NCI-H1048 (cell line): Measurements from ENCODE around the gene TNFSF15.

ENCODE experiments used
- DNase-seq: peaks from one replicate; lab custom pipeline; 2025; lab: John Stamatoyannopoulos, UW

Gene TNFSF15

DNA sequence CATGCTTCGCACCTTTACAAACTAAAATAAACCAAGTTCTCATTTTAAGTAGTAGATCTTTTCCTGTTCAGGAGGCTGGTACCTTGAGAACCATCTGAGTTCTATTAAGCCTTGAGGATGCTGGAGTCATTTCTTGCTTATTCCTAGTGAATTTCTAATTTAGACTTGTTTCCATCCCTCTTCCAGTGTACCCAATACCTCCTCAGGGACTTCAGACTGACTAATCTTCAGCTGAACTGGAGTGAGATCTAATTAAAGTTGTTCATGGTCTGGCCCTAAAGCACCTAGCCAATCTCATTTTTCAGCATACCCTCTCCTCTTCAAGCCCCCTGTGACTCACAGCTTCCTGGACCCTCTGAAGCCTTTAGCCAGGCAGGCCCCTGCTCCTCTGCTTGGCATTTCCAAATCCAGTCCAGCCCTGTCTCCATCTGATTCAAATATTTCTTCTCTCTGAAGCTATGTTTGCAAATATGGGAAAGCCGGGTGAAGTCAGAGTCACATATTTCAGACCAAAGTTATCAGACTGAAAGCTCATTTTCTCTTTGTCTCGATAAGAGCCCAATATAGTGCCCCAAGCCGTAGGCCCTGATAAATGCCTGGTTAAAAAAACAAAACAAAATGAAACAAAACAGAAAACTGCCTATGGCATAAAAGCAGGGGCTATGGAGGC, 19.4 kb upstream of the TNFSF15 start:
- no peak for DNase-seq

DNA sequence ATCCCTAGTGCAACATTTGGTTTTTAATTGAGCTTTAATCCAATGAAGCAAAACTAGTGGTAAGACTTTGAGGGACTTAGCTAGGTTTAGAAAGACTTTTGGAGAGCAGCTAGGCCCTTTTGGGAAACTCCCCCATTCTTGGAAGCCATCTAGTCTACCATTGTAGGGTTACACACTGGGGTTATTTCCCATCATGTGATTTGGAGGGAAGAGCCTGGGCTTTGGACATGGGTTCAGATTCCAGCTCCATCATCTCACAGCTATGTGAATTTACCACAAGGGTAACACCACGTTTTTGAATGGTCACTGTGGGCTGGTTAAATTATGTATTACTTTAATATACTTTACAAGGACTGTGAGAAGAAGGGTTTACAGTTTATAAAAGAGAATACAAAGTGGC, 18.3 kb upstream of the TNFSF15 start:
- no peak for DNase-seq

DNA sequence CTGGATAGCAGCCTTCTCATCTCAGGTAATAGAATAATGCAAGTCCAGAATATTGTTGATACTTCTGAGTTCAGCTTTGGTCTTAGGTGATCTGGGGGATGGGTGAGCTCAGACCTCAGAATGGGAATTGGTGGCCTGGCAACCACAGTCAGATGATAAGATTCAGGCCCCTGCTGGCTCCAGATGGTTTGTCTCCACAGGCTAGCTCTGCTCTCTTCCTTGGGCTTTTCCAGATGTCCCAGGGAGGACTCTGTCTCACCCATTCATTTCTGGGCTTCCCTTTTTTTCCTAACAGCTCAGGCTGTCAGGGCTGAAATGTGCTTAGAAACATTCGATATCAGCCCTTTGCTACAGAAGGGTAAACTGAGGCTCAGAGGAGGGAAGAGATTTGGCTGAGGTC, 17.6 kb upstream of the TNFSF15 start:
- DNase-seq, result no peak

DNA sequence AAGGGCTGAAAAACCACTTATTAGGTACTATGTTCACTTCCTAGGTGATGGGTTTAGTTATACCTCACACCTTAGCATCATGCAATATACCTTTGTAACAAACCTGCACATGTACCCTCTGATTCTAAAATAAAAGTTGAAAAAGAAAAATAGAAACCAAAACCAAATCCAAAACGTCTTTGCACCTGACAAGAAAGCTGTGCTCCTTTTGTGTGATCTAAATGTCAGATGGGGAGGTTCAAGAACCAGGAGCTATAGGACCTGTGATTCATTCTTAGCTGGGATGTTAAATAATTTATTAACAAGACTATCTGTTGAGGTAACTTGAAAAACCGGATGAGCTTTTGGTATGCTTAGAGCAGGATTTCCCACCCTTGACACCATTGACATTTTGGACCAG, 16.9 kb upstream of the TNFSF15 start:
- DNase-seq, result no peak

DNA sequence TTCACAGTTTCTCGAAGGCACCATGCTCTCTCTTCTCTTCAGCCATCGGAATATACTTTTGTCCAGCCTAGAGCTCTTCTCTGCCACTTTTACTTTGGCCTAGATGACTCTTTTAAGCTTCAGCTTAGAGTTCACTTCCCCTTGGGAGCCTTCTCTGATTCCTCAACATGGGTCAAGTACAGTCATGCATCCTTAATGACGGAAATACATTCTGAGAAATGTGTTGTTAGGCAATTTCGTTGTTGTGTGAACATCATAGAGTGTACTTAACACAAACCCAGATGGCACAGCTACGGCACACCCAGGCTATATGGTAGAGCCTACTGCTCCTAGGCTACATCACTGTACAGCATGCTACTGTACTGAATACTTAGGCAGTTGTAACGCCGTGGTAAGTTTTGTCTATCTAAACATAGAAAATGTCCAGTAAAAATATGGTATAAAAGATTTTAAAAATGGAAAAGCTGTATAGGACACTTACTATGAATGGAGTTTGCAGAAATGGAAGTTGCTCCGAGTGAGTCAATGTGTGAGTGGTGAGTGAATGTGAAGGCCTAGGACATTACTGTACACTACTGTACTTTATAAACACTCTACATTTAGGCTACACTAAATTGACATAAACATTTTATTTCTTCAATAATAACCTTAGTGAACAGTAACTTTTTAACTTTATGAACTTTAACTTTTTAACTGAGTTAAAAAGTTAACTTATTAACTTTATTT, 15.1 kb upstream of the TNFSF15 start:
- DNase-seq, result no peak

DNA sequence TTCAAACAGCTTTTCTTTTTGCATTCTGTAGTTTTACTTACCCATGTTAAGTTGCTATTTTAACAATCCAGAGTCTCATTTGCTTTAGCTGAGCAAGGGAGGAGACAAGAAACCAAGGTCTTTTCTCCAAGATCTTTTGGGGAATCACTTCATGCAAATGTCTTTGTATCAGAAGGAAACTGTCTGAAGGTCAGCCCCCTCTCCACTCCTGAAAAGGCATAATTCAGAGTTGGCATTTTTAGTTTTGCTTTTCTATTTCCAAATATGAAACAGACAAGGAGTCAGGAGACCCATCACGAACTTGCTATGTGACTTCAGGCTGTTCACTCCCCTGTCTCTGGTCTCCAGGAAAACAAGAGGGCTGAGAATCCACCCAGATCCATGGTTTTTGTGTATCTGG, 12.3 kb upstream of the TNFSF15 start:
- DNase-seq, result no peak

DNA sequence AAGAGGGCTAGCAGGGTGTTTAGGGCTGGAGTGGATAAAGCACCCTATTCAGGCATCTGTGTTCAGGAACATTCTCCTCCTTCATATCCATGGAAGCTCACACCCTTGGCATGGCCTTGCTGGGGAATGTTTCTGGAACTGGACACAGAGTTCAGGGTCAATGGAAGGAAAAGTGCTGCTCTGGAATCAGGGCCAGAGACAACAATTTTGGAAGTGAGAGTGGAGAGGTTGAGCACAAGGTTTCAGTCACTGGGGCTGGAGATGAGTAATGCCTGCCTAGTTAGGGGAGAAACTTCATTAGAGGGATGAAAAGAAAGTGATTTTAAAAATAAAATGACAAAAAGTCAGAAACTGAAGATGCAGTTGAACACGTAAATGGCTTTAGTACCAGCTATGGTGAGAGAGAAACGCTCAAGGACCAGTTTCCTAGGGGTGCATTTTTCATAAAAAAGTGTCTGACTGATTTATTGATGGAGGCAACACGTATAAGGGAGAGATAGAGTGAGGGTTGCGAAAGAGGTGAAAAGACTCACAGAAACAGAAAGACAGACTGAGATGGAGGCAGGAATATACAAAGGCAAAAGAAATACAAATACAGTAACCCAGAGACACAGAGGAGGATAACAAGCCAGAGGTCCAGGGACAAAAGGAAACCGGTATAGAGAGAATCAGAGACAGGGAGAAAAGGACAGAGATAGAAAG, 8.0 kb upstream of the TNFSF15 start:
- DNase-seq, result no peak

DNA sequence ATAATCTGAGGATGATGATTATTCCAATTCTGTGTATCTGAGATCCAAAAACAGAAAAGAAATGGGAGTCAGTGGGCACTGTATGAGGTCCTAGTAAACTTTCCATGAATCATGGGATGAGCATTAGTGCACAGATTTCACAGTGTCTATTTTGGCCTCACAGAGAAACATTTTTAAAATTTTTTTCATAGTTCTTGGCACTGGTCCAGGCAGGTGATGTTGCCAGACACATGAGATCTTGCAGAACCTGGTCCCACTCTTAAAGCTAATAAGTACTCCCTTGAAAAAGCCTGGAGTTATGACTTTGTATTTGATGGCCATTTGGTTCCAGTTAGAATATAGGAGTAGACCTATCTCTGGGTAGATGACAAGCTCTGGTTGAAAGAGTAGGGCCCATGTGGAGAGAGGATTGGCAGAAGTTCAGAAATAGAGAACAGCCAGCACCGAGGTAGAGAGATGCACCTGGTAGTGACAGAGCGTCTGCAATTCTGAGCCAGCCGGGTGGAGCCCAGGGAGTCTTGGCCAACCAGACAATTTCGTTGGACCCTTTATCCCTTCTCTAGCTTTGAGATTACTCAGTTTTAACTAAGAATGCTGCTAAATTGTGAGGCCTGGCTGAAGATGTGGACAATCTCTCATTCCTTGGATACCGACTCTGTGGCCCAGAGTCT, 6.3 kb upstream of the TNFSF15 start:
- DNase-seq, result no peak

DNA sequence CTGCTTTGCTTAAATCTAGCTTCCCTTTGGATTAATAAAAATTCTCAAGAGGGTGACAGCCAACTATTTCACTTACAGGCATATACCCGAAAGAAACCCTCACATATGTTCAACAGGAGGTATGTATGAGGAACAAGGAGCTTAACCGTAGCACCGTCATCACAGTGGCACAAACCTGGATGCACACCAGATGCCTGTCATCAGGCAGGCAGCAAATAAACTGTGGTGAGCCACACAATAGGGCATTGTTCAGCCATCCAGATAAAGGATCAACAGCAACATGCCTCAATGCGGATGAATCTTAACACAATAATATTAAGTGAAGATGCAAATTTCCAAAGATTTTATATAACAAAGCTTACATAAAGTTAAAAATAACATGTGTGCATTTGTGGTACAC, 5.5 kb upstream of the TNFSF15 start:
- DNase-seq, result peak; percentile 35

DNA sequence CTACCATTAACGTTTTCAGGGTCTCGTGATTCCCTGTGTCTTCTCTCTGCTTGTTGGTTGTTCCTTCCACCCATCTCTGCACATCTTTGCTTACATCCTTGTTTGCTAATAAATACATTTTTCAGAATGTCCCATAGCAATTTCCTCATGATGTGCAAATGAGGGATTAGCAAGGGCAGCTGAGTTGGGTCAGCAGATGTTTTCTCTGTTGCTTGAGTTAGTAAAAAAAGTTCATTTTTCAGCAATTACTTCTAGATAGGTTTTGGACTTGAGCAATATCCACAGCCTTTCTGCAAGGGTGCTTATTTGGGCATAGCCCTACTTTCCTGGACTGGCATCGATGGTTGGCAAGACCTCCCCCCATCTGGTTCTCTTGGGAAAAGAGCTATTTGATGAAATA, 4.8 kb upstream of the TNFSF15 start:
- no peak for DNase-seq

DNA sequence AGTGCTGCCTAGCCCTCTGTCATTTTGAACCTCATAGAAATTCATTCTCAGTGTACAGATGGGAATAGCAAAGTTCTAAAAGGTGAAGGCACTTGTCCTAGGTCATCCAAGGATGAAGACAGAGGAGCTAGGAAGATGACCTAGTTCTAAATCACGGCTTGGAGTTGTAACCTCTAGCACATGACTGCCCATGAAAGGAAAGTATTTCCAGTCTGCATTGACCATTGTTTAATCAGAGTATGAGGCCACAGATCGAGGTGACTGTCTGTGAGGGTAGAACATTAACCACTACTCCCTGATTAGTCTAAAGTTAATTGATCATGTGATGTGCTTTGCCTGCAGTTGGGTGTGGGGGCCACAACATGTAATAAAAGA, 674 bp upstream of the TNFSF15 start:
- no peak for DNase-seq

DNA sequence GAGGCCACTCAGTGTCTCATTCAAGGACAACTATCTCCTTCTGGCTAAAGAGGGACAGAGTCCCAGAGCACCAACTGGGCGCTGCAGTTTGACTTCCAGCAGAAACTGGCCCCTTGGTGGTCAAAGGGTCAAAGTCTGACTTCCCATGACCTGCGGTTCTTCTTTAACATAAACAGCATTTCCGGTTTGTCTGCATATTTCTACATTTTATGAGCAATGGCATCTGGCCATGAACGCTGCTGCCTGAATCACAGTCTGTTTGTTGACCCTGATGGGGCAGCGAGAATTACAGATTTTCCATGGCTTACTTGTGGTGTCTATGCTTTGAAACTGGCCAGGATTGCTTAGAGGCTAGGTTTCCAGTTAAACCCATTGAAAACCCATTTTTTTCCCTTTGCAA, 1.3 kb downstream of the TNFSF15 start:
- no peak for DNase-seq

DNA sequence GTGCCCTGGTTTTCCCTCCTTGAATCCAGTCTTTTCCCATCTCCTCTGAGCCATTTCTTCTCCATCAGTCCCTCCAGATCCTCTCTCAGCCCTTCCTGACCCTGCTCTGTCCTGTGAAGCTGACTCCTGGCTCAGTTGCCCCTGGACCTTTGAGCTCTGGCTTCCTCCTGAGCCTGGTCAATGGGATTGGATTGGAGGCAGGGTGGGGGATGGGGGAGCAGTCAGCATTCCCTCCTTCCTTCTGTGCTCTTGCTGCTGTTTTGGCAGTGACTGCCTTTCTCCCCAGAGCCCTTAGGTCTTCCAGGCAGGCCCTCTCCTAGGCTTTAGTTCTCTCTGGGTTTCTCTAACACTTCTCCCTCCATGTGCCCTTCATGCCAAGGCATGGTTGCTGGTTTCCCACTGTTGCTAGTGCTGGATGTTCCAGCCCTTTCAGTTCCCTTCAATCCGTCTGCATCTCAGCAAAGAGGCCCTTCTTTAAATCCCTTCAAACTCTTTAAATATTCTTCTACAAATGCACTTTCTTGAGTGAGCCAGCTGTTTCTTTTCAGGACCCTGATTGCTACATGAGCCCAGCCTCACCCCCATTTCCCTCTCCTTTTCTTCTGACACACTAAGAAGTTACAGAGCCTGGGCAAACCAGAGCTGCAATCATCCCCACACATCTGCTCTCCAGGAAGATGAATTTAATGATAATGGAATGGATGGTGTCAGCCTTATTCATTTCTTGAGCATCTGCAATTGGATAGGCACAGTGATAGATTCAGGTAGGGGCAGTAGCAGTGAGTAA, 2.2 kb downstream of the TNFSF15 start:
- DNase-seq, result no peak

DNA sequence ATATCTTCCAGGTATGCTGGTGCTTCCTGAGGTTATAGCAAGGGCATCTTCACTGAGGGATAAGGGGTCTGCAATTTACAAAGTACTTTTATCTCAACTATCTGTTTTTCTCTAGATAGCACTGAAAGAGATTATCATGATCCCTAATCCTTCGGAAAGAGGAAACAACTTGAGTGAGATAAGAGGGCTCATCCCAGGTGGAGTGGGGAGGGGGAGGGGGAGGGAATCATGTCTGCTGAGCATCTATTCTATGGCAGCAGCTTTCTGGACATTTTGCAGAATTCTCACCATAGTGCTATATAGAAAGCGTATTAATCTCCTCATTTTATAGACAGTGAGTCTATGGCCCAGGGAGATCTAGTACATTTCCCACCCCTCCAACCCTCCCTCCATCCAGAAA, 5.9 kb downstream of the TNFSF15 start:
- DNase-seq, result no peak

DNA sequence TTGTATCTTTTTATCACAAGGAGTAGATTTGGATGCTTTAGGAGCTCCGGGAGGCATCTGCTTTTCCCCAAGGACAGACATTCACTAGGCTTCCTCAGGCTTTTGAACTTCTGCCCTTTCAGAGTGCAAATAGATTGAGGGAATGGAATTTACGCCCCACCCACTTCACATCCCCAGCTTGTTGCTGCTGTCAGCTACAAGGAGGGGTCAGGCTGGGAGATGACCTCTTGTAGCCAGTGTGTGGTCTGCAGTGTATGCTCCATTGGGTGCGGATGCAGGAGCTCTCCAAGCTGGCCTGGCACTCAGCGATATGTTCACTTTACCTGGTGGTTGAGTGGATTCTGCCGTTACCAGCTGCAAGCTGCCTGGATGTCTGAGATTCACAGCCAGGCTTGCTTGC, 6.4 kb downstream of the TNFSF15 start:
- no peak for DNase-seq

DNA sequence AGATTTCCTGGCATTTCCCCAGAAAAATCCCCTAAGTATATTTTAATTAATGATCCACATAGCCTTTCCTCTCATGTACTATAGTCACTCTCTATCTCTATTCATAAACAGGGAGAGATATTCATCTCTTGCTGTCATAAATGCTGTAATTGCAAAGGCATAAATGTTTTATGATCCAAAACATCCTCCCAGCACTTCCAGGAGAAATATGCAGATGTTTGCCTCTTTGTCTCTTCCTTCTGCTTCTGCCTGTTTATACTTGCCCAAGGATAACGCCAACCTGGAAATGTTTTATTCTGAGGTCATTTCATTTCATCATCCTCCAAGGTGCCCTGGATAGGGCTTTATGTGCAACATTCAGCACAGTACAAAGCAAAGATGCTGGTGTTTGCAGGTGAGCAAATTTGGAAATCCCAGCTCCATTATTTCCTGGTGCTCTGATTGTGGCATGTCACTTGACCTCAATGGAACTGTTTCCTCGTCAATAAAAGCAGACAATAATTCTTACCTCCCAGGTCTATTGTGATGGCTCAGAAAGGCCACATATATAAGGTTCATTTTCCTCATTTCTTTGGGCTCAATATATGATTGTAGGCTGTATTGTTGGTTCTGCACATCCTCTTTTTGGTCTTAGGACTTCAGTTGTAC, 6.9 kb downstream of the TNFSF15 start:
- no peak for DNase-seq

DNA sequence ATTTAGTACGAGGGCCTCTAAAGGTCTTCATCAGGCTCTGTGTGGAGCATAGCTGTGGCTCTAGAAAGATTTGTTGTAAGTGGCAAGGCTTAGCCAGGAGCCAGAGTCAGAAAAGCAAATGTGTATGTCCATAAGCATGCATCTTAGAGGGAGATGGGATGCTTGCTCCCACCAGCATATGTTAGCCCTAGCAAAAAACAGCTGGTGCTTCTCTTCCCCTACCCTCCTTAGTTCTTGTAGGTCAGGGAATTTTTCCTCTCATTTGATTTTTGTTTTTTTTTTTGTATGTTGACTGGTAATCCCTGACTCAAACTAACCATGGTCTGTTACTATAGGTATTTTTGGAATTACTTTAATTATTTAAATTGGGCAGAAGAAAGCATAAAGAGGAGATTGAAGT, 7.7 kb downstream of the TNFSF15 start:
- no peak for DNase-seq

DNA sequence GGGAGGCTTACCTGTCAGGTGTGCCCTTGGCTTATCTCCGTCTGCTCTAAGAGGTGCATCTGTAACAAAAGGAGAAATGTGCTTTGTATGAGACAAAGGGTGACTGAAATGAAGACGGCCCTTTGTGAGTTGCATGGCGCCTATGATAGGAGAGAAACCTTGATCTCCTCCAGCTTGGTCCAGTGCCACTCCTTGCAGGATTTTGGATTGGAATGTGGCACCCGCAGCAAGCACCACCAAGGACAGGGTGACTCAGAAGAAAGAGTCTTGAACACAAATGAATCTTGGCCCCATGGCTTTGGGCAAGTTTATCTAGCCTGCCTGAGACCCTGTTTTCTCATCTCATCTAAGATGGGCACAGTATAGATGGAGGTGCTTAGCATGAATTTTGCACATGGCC, 13.4 kb downstream of the TNFSF15 start:
- DNase-seq, result no peak

DNA sequence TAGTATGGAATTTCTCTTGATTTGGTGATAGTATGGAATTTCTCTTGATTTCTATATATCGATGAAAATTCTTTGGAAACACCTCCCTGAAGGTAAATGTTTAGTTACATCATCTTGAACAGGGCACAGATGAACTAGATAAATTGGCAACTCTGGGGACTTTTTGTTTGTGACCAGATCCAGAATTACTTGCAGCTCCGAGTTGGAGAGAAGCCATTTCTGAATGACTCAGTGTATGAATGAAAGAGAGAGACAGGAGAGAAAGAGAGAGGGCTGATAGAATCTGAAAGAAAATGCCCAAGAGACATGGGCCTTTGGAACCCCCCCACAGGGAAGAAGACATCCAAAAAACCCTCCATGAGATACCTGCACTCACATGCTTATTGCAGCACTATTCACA, 14.1 kb downstream of the TNFSF15 start:
- no peak for DNase-seq

DNA sequence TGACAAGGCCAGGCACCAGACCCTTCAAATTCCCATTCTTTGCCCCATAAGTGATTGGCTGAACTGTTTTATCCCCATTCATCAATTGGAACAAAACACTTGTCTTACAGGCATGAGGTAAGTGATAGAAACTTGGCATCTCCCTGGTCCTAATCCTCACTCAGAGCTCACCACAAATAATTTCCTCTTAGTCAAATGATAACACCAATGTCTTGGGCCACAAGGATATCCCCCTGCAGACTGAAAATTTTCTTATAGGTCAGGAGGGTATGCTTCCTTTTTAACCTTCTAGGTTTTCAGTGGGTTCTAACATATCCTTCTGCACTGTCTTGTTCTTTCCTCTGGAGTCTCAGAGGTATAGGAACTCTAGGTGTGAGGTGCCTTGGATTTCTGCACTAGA, 14.5 kb downstream of the TNFSF15 start:
- DNase-seq, result no peak

DNA sequence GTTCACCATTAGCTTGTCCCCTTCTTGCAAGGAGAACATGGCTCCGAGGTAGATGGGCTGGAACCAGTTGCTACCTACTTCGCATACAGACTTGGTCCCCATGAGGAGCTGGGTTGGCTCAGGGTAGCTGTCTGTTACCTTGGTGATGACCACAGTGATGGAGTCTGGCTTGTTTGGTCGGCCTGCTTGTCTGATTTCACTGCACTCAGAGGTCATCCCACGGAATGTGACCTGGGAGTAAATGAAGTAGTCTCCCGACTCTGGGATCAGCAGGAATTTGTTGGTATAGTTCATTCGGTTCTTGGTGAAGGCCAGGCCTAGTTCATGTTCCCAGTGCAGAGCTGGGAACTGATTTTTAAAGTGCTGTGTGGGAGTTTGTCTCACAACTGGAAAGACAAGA, 15.3 kb downstream of the TNFSF15 start:
- DNase-seq, result no peak

DNA sequence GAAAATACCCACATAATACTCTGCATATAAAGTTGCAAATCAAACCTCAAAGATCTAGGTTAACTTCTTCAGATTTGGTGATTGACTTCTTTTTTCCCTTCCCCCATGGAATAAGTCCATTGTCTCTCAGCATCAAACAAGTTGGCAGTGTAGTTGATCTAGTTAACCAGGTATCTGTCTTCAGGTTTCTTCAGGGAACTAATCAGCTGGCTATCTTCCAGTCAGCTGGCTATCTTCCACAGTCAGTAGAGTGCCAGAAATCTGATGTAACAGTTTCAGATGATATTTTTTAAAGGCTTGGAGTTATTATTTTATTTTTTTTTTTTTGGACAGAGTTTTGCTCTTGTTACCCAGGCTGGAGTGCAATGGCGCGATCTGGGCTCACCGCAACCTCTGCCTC, 16.8 kb downstream of the TNFSF15 start:
- no peak for DNase-seq
